GM21576 (cell line): Measurements from ENCODE around the gene SUV39H1.
"Not testable (repeated sequence)": the region's sequence is repeated elsewhere in the genome, so short reads cannot be mapped to it uniquely, and the experiment has no call there.

ENCODE experiments used
- ATAC-seq: cut with Tn5 transposase; IDR thresholded peaks from one replicate; pipeline ENCODE4 v1.9.1; 2021; ENCODE audit warnings: mild to moderate bottlenecking, moderate library complexity; ENCODE audit not compliant: unreplicated experiment

SUV39H1 gene, protein sequence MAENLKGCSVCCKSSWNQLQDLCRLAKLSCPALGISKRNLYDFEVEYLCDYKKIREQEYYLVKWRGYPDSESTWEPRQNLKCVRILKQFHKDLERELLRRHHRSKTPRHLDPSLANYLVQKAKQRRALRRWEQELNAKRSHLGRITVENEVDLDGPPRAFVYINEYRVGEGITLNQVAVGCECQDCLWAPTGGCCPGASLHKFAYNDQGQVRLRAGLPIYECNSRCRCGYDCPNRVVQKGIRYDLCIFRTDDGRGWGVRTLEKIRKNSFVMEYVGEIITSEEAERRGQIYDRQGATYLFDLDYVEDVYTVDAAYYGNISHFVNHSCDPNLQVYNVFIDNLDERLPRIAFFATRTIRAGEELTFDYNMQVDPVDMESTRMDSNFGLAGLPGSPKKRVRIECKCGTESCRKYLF

DNA sequence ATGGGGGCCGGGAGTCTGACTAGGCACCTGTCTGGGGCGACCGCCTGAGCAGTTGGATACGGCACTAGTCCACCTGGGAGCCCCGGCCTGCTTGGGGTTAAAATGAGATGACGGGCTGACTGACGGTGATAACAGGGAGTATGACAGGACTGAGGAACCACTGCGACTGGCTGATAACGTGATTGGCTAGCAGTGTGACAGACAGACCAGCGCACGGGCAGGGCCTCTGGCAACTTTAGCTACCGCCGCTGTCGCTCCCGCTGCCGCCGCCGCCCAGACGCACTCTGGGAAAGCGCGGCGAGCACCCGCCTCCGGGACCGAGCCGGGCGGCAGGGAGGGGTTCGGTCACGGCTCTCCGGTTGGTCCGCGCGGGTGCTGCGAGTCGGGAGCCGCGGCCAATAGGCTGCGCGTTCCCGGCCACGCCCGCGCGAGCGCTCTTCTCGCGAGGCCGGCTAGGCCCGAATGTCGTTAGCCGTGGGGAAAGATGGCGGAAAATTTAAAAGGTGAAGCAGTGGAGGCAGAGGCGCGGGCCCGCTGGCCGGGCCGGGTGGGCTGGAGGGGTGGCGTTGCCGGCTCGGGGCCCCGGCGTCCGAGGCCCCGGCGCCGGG, at the start of gene SUV39H1:
Gene SUV39H1 (plus strand): TSS at position 434 of the 608 bp plus-strand sequence. CDS start 51 bp downstream, at position 485.
- ATAC-seq: peak; percentile 86

DNA sequence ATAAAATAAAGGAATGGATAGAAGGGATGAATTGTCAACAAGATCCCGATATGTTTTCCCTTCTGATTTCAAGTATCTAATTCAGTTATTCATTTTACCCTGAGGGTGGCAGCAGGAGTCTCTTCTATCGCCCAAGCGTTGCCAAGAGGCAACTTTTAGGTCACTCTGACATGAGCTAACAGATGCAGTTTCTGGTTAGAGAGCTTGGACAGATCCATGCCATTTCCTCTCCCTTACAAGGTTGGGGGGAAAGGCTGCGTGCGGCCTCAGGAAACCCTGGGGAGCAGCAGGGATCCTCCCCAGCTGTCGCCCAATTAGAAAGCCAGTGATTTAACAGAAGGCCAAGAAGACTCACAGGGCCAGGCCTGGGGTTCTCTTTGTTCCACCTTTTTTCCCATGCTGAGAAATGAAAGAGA, 48.2 kb upstream of the SUV39H1 start:
- ATAC-seq: no peak

DNA sequence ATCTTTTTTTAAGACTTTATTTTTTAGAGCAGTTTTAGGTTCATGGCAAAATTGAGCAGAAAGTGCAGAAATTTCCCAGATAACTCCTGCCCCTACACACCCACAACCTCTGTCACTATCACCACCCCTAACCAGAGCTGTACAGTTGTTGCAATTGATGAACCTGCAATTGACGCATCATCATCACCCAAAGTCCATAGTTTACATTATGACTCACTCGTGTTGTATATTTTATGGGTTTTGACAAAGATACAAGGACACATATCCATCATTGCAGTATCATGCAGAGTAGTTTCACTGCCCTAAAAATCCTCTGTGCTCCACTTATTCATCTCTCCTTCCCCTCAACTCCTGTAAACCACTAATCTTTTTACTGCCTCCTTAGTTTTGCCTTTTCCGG, 47.4 kb upstream of the SUV39H1 start:
- no peak for ATAC-seq

GRCh38 chrX:48652055-48652579, 44.4 kb upstream of the SUV39H1 start:
- ATAC-seq: not testable (repeated sequence)

GRCh38 chrX:48654746-48655145, 41.8 kb upstream of the SUV39H1 start:
- not testable (repeated sequence) for ATAC-seq

- ATAC-seq: not testable (repeated sequence)
Observed at GRCh38 chrX:48659686-48660085, 36.8 kb upstream of the SUV39H1 start.

DNA sequence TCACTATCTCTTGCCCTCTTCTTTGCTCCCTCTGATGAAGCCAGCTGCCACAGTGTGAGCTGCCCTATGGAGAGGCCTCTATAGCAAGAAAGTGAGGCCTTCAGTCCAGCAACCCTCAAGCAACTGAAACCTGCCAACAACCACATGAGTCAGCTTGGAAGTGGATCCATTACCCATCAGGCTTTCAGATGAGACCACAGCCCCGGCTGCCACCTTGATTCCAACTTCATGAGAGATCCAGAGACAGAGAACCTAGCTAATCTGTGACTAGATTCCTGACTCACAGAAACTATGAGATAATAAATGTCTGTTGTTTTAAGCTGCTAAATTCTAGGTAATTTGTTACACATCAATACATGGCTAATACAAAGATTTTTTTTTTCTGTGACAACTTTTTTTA, 33.3 kb upstream of the SUV39H1 start:
- no peak for ATAC-seq

GRCh38 chrX:48664156-48664555, 32.4 kb upstream of the SUV39H1 start:
- no peak for ATAC-seq

DNA sequence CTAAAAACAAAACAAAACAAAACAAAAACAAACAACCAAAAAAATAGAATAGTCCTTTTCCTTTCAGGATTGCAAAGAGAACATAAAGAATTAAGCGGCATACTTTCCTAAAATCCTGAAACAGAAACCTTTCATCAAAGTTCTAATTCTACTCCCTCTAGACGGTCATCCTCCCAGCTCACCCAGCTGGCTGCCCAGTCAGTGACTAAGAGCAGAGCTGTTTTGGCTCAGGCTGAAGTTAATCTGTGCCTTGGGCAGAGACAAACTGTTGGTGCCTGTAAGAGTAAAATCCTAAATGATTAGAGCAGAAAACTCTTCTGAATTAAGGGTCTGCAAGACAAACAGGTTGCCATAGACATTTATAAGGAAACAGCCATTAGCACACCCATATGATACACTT, 30.5 kb upstream of the SUV39H1 start:
- no peak for ATAC-seq

GRCh38 chrX:48666649-48667048, 29.9 kb upstream of the SUV39H1 start:
- no peak for ATAC-seq

- no peak for ATAC-seq
Observed at GRCh38 chrX:48667509-48667908, 29.0 kb upstream of the SUV39H1 start.

DNA sequence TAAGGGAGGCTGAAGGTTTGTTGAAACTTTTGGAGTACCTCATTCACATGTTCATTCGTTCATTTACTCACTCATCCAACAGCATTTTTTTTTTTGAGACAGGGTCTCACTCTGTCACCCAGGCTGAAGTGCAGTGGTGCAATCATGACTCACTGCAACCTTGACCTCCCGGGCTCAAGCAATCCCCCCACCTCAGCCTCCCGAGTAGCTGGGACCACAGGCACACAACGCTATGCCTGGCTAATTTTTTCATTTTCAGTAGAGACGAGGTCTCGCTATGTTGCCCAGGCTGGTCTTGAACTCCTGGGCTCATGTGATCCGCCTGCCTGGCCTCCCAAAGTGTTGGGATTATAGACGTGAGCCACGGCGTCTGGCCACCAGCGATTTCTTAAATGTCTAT, 28.3 kb upstream of the SUV39H1 start:
- not testable (repeated sequence) for ATAC-seq

DNA sequence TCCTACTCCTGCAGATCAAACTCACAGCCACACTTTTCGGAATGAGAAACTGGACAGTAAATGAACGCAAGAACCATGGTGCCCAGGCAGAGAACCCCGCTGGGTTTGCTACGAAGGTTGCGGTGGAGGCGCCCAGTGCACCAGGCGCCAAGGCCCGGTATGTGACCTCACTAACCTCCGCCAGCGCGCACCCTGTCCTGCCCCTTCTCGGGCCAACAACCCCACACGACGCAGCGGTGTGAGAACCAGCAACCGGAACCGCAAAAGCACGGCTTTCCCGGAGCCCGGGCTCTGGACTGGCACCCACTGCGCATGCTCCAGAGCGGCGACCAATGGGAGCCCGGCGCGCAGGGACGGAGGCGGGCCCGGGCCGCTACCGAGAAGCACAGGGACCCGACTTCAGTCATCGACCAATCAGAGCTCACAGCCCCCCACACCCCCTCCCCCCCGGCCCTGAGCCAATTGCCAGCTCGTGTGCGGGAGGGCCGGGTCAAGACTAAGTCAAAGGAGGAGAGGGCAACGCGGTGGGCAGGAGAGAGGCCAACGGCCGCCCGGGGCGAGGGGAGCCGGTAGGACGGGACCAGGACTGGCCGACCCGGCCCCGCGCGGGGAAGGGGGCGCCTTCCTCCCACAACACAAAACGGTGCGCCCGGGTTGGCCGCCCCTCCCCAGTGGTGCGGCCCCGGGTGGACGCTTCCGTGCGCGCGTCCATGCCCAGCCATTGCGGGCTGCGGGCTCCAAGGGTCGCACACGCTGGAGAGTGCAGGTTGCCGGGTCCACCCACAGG, 20.2 kb upstream of the SUV39H1 start:
- ATAC-seq: peak; percentile 83

DNA sequence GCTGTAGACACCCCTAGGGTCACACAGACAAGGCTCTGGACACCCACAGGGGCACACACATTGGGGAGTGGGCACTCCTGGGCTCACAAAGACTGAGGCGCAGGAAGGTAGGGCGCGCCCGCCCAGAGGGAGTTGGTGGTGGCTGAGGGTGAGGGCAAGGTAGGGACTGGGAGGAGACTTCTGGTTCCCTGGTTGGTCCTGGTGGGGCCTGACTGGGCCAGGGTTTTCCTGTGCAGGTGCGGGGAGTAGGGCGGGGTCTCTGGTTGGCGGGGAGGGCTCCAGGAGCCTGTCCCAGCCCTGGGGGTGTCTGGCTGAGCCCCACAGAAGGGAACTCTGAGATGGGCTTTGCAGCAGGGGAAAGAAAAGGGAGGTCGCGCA, 19.7 kb upstream of the SUV39H1 start:
- ATAC-seq: no peak

DNA sequence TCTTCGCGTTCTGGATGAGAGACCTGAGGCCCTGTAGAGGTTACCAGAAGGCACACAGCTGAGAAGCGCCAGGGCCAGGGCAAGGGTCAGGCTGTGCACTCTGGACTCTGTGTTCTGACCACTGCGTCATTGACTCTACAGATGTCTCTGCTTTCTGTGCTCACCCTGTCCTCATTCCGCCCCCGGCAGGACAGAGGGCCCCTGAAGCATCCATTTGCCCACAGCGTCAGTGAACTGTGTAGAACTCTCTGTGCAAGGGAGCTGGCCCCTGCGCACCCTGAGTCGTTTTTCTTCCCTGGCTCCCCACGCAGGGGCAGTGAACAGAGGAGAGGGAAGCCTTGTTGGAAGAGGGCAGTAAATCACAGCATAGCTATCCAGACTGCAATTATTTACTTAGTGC, 19.0 kb upstream of the SUV39H1 start:
- no peak for ATAC-seq

DNA sequence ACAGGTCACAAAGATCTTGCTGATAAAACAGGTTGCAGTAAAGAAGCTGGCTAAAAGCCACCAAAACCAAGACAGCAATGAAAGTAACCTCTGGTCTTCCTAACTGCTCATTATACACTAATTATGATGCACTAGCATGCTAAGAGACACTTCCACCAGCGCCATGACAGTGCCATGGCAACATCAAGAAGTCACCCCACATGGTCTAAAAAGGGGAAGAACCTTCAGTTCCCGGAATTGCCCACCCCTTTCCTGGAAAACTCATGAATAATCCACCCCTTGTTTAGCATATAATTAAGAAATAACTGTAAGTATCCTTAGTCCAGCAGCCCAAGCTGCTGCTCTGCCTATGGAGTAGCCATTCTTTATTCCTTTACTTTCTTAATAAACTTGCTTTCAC, 16.1 kb upstream of the SUV39H1 start:
- ATAC-seq: not testable (repeated sequence)

DNA sequence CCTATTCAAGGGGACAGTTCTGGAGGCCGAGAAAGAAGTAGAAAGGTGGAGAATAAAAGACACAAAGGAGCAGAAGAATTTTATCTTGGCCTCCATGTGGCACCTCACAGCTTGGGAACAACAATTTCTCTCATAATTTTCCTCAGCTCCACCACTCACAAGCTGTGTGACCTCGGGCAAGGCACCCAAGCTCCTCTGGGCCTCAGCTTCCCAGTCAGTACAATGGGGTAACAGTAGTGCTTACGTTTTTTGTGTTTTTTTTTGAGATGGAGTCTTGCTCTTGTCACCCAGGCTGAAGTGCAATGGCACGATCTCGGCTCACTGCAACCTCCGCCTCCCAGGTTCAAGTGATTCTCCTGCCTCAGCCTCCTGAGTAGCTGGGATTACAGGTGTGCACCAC, 15.6 kb upstream of the SUV39H1 start:
- ATAC-seq: not testable (repeated sequence)

DNA sequence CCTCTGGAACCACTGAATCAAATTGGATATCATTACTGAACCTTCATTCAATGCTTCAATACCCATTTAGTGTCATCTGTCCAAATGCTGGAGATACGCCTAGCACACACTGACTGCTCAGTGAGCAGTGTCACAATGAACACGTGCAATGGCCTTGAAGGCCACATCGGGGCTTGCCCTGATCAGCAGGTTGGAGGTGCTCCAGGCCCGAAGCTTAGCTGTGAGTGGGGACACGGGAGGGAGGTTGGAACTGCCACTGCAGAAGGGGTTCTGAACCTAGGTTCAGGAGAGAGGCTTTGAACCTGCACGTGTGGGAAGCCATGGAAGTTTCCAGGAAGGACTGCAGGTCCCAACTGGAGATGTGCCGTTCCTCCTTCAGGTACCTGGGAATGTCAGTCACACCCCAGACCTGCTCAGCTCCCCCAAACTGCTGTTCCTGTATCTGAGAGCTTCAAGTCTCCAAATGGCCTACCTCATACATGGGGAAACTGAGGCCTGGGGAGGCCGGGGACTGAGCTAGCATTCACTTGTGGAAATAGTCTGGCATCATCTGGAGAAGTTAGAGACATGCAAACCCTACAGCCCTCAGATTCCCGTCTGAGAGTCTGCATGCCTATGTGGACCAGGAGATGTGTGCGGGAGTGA, 14.9 kb upstream of the SUV39H1 start:
- ATAC-seq: no peak

DNA sequence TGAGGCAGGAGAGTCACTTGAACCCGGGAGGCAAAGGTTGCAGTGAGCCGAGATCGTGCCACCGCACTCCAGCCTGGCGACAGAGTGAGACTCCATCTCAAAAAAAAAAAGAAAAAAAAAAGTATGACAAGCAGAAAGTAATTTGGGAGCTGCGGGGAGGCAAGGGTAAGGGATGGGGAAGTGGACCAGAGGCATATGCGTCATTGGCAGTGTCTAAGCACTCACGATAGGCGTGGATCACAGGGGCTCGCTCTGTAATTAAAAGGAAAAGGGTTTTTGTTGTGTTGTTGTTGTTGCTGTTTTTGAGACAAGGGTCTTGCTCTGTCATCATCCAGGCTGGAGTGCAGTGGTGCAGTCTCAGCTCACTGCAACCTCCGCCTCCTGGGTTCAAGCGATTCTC, 13.7 kb upstream of the SUV39H1 start:
- not testable (repeated sequence) for ATAC-seq

- peak; percentile 79 for ATAC-seq
Observed at GRCh38 chrX:48683411-48683982, 13.0 kb upstream of the SUV39H1 start, which contains the start of gene WAS. TSS of gene WAS (plus strand) at chrX:48683799. CDS start at chrX:48683854, 55 bp downstream.
